HG03108 (cell line): ENCODE results near the gene SRCAP.

Experiments
- ATAC-seq: cut with Tn5 transposase; IDR thresholded peaks from one replicate; pipeline ENCODE4 v1.9.1; 2021; ENCODE audit warnings: moderate library complexity; ENCODE audit not compliant: unreplicated experiment

The SRCAP gene

DNA sequence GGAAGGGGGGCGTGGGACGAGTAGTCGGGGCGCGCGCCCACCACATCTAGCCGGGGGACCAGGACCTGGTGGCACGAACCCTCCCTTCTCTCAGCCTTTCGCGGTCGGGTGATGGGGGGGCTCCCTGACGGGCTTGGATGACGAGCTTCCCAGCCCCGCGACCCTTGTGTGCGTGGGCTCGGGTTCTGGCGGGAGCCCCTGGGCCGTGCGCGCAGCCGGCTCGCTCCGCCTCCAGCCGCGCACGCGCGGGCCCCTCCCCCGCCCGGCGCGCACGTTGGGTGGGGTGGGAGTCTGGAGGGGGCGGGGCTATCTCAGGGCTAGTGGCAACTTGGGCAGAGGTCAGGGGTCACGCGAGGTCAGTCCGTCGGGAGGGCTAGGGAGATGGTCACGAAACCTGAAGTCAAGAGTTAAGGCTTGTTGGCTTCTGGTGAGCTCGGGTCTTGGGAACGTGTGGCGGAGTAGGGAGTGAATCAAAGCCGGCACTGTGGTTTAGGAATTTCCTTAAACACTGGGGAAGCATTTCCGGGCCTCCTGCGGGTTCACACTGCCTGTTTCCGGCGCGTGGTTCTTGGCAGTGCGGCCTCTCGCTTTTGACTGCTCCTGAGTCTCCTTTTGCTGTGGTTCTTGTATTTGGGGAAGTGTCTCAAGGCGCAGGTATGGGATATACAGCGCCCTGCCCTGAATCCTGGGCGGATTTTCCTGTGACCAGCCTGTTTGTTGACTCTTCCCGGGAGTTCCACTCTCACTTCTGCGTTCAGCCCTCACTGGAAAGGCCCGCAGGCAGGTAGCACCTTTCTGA lies at the start of gene SRCAP:
Gene SRCAP, plus strand, starts transcription at position 356 of the 799 bp plus-strand sequence. CDS start 1,654 bp downstream, outside the sequence.
- ATAC-seq = peak; percentile 19

DNA sequence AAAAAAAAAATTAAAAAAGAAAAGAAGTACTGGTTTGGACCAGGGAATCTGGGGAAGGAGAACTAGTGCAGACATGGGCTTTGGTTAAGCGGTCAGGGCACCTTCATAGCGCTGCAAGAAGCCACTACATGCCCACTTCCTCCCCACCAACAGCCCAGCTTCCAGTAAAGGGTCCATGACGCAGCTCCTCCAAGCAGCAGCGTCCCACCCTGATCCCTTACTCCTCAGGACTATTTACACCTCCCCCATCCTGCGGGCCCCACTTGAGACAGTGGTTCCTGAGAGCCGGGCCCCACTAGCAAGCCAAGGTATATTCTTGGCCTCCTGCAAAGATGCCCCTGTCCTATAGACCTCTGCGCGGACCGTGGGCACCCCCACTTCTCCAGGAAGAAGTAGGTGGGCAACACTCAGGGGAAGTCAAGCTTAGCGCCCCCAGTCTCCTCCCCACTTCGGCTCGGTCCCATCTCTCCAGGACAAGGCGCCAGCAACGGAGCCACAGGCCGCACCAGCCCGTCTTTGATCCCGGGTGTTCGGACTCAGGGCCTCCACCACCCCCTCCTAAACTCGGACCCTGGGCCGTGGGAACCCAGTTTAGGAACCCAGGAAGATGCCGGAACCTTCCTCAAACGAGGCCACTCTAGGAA lies 49.1 kb upstream of the SRCAP start:
- ATAC-seq = no peak

DNA sequence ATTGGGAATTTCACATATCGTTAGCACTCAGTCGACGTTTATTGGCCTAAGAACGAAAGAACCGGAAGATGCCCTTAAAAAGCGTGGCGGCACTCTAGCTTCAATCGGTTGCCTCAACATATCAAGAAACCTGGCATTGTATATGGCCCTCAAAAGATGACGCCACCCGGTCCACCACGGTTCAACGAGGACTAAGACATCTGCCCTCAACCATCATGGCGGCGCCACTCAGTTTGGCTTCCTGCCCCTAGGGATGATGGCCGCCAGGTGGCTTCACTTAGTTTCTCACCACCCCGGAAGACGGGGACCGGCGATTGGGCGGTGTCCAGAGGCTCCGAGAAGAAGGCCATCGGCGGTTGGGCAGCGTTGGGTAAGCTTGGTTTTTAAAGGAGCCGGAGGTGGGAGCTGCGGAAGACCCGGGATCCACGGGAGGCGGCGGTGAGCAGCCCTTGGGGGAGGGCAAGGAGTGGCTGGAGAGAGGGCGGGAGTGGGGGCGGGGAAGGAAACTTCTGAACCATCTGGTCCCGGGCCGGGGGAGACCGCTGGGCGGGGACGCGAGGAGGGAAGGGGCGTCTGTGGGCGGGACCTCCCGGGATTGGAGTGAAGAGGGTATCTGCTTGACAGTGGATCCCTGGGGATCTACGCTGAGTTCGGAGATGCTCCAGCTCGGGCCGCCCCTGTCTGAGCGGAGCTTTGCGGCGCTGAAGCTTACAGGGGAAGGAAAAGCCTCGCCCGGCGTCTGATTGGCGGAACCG lies 48.4 kb upstream of the SRCAP start, which contains the start of gene PRR14:
Gene PRR14, plus strand, starts transcription at position 592 of the 755 bp plus-strand sequence. CDS start 686 bp downstream, outside the sequence.
- peak; percentile 71 for ATAC-seq

DNA sequence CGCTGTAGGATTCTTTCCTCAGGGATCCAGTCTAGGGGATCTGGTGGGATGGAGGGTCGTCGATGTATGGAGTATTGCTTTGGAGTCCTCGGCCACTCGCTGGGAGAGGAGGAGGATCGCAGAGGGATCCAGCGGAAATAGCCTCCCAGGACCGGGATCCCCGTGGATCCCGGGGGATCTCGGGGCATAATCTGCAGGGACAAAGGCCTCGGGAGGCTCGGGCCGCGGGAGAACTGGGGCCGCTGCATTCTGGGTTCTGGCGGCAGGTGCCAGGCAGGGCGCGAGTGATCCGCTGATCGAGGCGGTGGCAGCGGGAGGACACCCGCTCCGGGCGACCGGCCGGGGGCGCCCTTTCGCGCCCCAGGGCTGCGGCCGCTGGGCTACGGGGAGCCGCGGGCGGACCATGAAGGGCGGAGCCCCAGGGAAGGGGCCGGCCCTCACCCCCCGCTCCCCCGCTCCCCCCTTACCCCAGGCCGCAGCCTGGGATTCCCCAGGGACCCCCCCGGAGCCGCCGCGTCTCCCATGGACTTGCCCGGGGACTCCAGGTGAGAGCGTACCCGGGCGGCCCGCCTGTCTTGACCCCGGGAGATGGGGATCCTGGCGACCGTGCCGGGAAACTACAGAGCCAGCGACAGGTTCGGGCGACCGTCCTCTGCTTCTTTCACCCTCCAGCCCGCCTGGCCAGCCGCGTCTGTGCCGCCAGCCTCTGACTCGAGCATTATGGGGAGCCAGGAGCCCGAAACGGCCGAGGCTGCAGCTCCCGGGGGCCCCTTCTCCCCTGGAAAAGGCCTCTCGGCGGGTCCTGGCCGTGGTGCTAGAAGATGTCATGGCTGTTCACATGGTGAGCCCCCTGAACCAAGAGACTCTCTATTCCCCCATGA lies 47.6 kb upstream of the SRCAP start:
- peak; percentile 34 for ATAC-seq

DNA sequence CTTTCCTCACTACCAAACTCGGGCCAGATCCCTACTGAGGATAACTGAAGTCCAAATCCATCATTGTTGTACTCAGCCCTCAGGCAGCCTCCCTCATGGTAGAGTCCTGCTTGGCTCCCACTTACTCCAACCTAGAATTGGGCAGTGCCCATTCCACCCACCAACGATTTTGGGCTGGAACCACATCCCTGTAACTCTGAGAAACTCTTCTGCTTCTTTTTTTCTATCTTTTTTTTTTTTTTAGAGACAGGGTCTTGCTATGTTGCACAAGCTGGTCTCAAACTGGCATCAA lies 47.0 kb upstream of the SRCAP start:
- no peak for ATAC-seq

DNA sequence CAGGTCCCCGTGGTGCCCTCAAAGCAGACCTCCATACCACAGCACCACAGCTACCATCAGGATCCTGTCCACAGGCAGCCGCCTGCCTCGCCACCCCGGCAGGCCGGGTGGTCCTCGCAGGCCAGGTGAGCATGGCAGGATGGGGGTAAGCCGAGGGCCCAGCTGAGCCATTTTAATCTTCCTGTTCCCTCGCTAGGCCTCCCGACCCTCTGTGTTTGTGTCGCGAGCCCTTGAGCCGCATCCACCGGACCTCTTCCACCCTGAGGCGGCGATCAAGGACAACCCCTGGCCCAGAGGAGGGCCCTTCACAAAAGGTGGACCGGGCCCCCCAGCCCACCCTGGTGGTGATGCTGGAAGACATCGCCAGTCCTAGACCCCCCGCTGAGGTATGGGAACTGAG lies 46.3 kb upstream of the SRCAP start:
- ATAC-seq = no peak

DNA sequence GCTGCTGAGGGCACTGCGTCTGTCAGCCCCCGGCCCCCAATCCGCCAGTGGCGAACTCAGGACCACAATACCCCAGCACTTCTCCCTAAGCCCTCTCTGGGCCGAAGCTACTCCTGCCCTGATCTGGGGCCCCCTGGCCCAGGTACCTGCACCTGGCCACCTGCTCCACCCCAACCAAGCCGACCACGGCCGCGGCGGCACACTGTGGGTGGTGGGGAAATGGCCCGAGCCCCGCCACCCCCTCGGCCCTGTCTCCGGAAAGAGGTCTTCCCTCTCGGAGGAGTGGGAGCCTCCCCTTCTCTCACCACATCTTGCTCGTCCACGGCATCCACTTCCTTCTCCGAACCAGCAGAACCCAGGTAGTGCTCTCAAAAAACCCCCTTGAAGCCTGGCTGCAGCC lies 44.1 kb upstream of the SRCAP start:
- ATAC-seq = no peak

DNA sequence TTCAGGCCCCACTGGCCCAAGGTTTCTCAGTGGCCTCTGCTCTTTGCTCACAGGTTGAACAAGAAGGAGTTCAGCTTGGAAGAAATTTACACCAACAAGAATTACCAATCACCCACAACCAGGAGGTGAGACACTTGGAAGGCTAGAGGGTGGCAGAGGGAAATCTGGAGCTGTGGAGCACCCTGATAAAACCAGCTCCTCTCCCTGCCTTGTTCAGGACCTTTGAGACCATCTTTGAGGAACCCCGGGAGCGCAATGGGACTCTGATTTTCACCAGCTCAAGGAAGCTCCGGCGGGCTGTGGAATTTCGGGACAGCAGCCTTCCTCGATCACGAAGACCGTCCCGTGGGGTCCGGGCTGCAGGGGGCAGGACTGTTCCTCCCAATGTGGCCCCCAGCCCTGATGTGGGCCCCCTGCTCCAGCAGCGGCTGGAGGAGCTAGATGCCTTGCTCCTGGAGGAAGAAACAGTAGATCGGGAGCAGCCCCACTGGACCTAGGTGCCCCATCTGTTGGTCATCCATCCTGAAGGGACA lies 43.1 kb upstream of the SRCAP start:
- ATAC-seq = no peak

DNA sequence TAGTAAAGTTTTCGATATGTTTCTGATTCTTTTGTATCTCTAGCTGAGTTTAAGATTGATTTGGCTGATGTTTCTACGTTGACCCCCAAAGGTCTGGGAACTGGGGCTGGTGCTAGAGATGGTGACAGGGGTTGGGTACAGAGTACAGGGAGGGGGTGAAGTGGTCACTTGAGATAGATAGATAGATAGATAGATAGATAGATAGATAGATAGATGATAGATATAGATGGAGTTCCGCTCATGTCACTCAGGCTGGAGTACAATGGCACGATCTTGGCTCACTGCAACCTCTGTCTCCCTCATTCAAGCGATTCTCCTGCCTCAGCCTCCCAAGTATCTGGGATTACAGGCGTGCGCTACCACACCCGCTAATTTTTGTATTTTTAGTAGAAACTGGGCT lies 42.6 kb upstream of the SRCAP start:
- no peak for ATAC-seq

DNA sequence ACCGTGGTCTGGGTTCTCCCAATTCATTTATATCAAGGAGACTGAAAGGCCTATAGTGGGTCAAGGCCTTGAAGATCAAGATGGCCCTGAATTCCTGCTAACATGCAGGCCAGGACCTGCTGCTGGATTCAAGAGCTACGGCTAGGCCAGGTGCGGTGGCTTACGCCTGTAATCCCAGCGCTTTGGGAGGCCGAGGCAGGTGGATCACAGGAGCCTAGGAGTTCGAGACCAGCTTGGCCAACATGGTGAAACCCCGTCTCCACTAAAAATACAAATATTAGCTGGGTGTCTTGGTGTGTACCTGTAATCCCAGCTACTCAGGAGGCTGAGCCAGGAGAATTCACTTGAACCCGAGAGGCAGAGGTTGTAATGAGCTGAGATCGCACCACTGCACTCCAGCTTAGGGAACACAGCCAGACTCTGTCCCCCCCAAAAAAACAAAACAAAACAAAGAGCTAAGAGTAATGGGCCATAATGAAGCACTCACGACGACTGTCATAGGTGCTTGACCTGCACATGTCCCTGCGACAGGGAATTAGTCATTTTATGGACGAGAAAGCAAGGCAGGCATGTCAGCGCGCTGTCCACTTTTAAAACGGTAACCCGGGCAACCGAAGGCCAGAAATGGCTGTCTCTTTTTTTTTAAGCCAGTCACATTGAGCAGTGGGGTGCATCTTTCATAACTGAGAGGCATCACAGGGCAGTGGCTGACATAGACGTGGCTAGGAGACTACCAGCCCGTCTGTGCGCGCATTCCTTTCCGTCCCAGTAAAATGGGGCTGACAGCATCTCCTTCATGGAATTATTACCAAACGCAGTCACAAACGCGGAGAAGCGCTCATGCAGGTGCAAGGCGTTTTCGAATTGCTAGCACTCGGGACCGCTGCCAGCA lies 41.8 kb upstream of the SRCAP start:
- ATAC-seq = no peak

DNA sequence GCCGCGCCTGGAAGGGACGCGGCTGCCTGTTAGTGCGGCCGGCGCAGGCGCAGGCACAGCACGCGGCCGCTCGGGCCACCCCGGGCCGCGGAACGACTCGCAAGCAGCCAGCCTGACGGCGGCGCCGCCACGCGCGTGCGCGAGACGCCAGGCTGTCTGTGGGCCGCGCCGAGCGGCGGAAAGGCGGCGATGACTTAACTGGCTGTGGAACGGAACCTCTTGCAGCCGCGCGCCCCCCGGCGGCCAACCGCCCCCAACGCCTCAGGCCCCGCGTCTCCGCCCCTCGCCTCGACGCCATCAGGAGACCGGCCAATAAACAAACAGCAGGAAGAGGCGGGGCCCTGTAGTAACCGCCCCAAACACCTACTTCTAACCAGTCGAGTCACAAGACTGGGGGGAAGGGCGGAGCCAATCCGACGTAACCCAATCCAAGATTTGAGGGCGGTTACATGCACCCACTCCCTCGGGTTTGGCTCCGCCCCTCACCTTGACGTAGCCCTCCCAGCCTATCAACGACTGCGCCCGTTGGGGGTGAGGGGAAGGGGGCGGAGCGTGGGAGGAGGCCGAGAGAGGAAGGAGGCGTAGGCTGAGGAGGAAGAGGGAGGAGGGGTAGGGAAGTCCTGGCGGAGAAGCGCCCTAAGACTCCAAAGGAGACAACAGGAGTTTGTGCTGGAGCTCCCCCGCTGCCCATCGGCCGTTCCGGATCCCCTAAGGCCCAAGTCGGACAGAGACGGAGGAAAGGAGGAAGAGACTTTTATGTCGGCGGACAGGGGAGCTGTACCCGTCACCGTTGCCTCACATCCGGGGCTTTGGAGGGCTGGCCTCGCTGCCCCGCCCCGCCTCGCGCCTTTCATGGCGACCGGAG lies 40.9 kb upstream of the SRCAP start, which contains the start of gene FBRS:
Gene FBRS, plus strand, starts transcription at position 566 of the 865 bp plus-strand sequence. CDS start 1,088 bp downstream, outside the sequence.
- ATAC-seq = peak; percentile 63

DNA sequence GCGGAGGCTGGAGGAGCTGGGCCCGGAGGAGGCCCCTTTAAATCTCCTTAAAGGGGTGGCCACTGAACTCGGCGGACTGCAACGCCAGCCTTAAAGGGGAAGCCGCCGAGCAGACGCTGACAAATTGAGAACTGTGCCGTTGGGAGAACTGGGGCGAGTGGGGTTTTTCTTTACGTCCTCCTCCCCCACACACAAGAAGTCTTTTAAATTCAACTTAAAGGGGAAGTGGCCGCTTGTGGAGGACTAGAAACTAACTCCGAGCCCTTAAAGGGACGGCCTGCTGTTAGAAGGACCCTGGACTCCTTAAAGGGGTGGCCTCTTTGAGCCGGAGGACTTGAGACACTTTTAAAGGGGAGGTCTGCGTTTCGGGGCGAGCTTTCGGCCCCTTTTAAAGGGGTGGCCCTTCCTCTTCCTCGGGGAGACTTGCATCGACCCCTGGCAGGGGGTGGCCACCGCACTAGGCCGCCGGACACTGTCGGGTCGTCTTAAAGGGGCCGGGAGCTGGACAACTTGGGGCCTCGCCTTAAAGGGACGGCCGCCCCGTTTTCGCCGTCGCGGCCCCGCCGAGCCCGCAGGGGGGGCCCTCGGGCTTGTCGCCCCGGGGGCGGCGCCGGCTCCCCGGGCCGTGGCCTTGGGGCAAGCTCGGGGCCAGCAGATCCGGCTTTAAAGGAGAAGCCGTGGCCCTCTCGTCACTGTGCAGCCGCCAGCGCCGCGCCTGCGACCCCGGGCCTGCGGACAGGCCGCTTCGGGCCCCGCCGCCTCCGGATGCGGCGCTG lies 40.1 kb upstream of the SRCAP start:
- ATAC-seq = peak; percentile 45

DNA sequence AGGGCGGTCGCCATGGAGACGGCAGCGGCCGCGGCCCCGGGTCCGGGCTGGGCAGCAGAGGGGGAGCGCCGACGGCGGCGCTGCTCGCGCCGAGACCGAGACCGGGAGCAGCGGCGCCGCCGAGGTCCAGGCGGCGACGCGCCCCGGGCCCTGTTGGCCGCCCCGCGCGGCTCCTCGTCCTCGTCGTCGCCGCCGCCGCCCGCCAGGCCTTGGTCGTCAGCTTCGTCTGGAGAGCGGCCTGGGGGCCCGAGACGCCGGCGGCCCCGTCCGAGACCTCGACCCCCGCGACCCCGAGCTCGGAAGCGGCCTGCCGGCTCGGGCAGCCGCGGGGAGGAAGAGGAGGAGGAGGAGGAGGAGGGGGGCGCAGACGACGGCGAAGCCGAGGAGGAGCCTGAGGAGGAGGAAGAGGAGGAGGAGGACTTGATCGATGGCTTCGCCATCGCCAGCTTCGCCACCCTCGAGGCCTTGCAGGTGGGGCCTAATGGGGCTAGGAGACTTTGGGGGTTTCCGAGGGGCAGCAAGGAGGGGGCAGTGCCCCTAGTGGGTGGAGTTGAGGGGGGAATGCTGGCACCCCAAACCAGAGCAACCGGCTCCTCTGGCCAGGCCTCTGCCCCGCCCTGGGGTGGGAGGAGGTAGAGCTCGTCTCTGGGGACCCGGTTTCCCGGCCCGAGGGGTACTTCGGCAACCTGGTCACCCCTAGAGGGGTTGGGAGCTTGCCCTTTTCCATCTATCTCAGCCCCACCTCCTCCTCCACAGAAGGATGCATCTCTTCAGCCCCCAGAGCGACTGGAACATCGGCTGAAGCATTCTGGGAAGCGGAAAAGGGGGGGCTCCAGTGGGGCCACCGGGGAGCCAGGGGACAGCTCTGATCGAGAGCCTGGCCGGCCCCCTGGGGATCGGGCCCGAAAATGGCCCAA lies 39.2 kb upstream of the SRCAP start:
- ATAC-seq = no peak

DNA sequence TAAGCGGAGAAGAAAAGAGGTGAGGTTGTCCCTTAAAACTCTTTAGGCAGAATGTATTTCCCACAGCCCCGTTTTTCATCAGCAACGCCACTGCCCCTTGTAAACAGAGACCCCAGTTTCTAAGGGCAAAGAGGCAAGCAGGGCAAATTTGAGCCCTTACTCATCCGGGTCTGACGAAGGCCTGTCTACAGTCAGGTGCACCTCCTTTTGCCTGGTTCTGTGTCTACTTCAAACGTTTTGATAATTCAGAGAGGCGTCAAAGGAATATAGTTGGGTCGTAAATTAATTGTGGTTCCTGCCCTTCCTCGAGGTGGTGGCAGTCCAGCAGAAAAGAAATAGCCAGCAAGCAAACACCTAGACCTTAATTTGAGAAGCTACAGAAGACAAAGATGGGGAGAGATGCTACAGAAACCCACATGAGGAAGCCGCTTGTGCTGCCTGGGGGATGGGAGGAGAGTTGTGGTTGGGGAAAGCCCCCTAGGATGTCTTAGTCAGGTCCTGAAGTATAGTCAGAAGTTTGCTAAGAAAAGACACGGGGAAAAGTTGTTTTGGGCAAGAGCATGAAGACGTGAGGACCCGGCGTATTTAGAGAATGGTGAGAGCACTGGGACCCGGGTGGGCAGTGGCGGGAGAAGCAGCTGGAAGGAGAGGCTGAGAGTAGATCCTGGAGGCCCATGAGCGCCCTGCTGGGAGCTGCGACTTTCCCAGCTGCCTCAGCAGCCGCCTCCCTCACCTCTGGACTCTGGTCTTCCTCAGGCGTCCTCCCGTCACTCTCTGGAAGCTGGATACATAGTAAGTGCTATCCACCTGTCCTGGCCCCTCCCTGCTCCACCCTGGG lies 38.3 kb upstream of the SRCAP start:
- no peak for ATAC-seq

DNA sequence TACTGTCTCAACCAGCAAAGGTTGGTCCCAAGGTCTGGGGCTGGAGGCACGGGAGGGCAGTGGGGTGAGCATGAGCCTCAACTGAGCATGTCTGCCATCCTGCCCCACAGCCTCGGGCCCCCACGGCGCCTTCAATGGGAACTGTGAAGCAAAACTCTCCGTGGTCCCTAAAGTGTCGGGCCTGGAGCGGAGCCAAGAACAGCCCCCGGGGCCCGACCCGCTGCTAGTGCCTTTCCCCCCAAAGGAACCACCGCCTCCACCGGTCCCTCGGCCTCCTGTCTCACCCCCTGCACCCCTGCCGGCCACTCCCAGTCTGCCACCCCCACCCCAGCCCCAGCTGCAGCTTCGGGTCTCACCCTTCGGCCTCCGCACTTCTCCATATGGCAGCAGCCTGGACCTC lies 36.5 kb upstream of the SRCAP start:
- no peak for ATAC-seq

DNA sequence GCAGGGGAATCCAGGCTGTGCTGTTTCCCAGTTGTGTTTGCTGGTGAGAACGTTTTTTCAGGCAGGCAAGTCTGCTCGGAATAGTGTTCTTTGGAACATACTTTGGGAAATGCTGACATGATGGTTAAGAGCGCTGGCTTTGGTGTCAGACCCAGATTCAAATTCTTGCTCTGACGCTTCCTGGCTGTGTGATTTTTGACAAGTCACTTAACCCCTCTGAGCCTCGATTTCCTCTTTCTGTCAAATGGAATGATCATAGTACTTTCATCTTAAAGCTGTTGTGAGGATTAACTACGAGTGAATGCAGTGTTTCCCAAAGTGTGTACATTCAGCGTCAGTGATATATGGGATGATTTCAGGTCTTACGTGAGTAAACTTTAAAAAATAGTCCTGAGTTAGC lies 35.9 kb upstream of the SRCAP start:
- no peak for ATAC-seq
